Coronary artery (tissue), 2 donors: Measurements from ENCODE around the gene HSP90AA1.

Experiments used
- DNase-seq: peaks from one replicate; pipeline ENCODE4 v3.0.0-alpha.2; 2017; ENCODE audit warnings: low spot score
- H3K27ac ChIP-seq, 2 donors: fragments of 200-600 bp; sonication (generic); one replicate each; pipeline ENCODE4 v1.5.1; 2016 to 2019
- H3K4me3 ChIP-seq: fragments of 200-600 bp; sonication (generic); 2 replicates; pipeline ENCODE4 v1.5.1; 2016; ENCODE audit warnings: mild to moderate bottlenecking, moderate library complexity
- CTCF ChIP-seq: fragments of 200-600 bp; sonication (generic); IDR thresholded peaks from one replicate; pipeline ENCODE4 v1.5.1; 2019; ENCODE audit warnings: antibody characterized with exemption

The HSP90AA1 gene

GRCh38 chr14:102046337-102047278 lies 40.2 kb downstream of the HSP90AA1 start:
- TF ChIP-seq CTCF = peak; percentile 44
- DNase-seq = peak; percentile 94
- peak overlapping the region in 1 of 2 donors; percentile 29 for H3K27ac ChIP-seq
- no peak overlapping the region for H3K4me3 ChIP-seq

- H3K4me3 ChIP-seq = no peak overlapping the region
- DNase-seq = no peak
- no peak for TF ChIP-seq CTCF
- peak overlapping the region in 1 of 2 donors; percentile 3 for H3K27ac ChIP-seq
These were observed 42.3 kb downstream of the HSP90AA1 start for GRCh38 chr14:102044566-102044965.

GRCh38 chr14:102043251-102044025 lies 43.4 kb downstream of the HSP90AA1 start:
- Histone ChIP-seq H3K4me3 (no peak overlapping the region), H3K27ac (no peak overlapping the region)
- DNase-seq = no peak
- TF ChIP-seq CTCF = no peak

GRCh38 chr14:102042699-102043098 lies 44.1 kb downstream of the HSP90AA1 start:
- no peak overlapping the region for H3K27ac ChIP-seq
- TF ChIP-seq CTCF = no peak
- no peak for DNase-seq
- H3K4me3 ChIP-seq = no peak overlapping the region

GRCh38 chr14:102040153-102040552 lies 46.7 kb downstream of the HSP90AA1 start:
- H3K4me3 ChIP-seq = no peak overlapping the region
- no peak overlapping the region for H3K27ac ChIP-seq
- no peak for TF ChIP-seq CTCF
- DNase-seq = no peak

- no peak for DNase-seq
- Histone ChIP-seq H3K27ac (no peak overlapping the region), H3K4me3 (no peak overlapping the region)
- TF ChIP-seq CTCF = no peak
These were observed 47.7 kb downstream of the HSP90AA1 start for GRCh38 chr14:102039157-102039556.
